NCI-H2107 treated with DMSO at 0.1 percent for 48 hours (cell line): ENCODE data around the gene MUC5AC.
"Not testable (repeated sequence)": the region's sequence is repeated elsewhere in the genome, so short reads cannot be mapped to it uniquely, and the experiment has no call there.

Experiments
- DNase-seq: peaks from one replicate; lab custom pipeline; 2025; ENCODE audit not compliant: unreplicated experiment; lab: John Stamatoyannopoulos, UW

Gene MUC5AC

GRCh38 chr11:1147792-1148191, 10.0 kb upstream of the MUC5AC start:
- DNase-seq: no peak

GRCh38 chr11:1148752-1149180, 9.0 kb upstream of the MUC5AC start:
- DNase-seq: no peak

DNA sequence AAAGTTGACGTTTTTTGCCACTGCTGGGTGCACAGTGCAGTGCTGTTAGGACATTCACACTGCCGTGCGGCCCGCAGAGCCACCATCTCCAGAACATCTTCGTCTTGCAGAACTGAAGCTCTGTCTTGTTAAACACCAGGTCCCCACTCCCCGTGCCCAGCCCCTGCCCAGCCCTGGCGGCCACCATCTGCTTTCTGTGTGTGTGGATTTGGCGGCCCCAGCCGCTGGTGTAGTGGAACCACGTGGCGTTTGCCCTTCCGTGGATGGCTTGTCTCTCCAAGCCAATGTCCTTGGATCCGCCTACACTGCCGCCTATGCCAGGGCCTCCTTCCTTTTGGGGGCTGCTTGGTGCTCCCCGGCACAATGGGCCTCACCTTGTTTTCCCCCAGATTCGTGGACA, 8.2 kb upstream of the MUC5AC start:
- no peak for DNase-seq

DNA sequence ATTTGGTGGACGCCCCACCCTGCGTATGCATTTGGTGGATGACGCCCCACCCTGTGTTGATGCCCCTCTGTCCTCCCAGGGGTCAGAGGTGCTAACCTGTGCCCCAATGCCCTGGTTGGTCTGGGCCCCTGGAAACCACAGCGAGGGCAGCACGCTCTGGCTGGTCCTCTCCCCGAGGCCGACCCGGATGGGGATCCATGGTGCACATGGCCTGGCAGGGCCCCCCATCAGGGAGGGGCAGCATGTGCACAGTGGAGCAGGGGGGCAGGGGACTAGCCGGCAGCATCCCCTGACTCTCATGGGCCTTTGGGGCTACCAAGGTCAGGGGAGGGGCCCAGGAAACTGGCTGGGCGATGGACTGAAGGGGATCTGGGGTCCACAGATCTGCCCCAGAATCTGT, 7.6 kb upstream of the MUC5AC start:
- no peak for DNase-seq

DNA sequence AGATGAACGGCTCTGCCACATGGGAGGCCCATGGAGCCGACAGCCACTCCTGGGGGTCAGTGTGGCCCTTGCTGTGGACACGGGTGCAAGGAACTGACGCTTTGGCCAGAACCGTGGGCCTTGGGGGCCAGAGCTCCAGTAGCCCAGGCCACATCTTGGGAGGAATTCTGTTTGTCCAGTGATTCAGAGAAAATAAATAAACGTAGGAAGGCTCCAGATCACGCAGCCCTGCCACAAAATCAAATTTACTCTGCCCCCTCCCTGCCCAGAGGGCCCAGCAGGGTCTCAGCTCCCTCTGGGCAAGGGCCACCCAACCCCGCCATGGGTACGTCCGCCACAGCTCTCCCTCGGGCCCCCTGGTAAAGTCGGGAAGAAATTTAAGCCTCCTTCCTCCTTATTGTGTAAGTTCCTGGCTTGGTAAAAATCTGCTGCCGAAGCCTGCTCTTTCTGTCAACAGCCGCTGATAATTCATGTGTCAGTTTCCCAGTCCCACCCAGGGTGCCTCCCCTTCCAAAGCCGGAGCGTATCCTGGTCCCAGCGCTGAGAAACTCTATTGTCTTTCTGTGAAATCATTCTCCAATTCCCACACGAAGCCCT, 6.9 kb upstream of the MUC5AC start:
- no peak for DNase-seq

GRCh38 chr11:1151366-1152315, 6.1 kb upstream of the MUC5AC start:
- DNase-seq: no peak

DNA sequence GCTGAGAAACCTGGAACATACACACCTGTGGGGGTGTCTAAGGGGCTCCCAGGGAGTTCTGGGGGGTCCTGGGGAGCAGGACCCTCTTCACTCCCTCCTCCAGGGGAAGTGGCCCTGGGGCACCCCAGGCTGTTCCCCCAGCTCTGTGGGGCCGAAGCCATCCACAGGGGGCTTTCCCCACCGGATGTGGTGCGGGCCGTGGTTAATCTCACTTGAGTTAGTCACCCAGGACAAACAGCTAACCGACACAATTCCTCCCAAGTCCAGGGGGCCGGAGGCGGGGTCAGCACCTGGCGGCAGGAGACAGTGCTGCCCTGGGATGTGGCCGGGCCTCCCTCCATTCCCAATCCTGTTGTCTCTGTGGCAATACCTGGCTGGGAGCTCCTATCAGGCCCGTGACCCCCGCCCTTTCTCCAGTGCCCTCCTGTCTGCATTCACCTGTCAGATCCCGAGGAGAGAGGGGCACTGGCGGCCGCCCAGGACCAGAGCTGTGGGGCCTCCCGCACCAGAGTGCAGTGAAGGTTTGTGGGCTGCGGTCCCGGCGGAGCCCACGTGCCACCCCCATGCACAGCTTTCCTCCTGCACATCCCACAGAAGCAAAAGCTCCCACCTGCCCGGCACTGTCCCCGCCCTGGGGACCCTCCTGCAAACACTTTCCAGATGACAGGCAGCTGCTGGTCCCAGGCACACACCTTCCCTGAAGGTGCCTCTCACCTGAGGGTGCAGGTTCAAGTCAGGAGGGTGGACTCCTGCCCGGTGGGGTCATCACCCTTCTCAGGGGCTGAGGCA, 5.2 kb upstream of the MUC5AC start:
- no peak for DNase-seq

DNA sequence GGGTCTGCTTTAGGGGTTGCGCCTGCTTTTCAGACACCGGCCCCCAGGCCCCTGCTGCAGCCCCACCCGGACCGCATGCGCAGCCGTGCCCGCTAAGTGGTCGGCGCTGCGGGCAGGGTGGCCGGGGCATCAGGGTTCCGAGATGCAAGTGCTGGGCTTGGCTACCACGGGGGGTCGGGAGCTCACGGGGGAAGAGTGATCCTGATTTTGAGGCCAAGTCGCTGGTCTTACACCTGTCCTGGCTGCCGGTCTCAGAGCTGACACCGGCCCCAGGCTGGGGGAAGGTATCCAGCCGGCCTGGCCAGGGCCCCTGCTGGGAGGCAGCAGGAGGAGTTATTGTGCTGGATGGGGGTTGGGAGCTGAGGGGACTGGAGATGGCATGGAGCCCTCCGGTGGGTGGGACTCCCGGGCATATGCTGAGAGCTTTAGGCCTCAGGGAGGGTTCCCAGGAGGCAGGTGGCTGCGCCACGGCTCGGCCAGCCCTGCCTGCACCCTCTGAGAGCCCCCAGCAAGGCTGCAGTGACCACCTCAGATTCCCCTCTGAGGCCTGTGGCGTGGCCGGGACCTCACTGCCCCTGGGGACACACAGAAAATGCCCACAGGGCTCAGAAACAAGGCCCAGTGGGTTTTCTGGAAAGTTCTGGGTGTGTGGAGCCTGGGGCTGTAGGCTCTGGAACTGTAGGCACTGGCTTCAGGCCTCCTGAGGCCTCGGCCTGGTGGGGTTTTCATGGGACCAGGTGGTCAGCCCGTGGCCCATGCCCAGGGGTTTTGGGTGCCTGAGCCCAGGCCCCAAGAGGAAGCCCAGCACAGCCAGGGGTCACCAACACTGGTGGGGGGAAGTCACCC, 4.4 kb upstream of the MUC5AC start:
- DNase-seq: no peak

DNA sequence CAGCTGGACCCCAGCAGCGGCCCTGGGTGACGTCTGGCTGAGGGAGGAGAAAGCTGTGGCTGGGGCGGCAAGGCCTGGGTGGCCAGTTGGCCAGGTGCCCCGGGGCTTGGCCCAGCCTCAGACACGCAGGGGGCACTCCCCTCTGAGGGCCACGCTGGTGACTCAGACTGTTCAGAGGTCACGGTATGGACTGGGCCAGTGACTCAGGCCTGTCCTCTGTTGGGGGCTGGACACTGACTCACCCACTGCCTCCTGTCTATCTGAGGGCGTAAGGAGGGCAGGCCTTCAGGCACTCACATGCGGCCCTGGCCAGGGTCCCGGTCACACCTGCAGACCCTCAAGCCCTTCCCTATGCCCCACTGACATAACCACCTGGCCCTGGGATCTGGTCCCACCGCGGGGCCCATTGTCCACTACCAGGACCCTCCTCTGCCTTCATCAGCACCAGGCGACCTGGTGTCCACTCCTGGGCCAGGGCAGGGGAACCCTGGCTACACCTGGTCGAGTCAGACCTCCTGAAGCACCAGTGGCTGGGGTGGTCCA, 3.7 kb upstream of the MUC5AC start:
- DNase-seq: no peak

- not testable (repeated sequence) for DNase-seq
These were observed 3.1 kb upstream of the MUC5AC start for GRCh38 chr11:1154656-1155055.

DNA sequence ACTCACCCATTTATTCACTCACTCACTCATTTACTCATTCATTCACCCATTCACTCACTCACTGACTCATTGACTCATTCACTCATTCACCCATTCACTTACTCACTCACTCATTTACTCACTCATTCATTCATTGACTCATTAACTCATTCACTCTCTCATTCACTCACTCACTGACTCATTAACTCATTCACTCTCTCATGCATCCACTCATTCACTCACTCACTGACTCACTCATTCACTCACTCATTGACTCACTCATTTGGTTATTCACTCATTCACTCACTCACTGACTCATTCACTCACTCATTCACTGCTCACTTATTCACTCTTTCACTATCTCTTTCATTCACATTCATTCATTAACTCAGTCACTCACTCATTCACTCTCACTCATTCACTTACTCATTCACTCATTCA, 2.5 kb upstream of the MUC5AC start:
- no peak for DNase-seq

DNA sequence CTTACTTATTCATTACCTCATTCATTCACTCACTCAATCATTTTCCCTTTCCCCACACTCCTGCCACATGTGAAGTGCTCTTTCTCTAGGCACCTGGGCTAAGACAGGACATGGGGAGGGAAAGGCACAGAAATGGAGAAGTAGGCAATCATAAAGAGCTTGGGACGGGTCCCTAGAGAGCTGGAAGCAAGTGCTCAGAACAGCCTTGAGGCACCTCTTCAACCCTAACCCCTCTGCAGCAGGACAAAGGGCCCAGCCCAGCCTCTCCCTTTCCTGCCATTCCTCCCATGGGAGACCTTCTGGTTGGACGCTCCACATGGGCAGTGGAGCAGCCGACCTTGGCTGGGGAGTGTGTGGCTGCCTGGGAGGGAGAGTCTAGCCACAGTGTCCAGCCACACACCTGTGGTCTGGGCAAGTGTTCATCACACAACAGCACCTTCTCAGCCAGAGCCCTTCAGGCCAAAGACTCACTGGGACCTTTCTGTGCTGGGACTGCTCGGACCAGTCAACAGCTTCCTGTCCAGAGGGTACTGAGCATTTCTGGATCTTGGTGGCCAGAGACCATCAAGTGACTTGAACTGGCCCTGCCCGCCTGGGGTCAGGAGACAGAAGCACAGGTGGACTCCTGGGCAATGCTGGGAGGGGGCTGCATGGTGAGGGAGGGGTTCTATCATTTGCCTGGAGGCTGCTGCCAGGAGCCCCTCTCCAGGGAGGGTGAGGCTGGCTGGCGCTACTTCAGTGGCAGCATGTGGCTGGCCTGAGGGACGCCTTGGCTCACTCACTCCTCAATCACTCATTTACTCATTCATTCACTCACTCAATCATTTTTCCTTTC, 1.0 kb upstream of the MUC5AC start:
- DNase-seq: no peak

- no peak for DNase-seq
These were observed 460 bp upstream of the MUC5AC start for GRCh38 chr11:1157341-1157644.

DNA sequence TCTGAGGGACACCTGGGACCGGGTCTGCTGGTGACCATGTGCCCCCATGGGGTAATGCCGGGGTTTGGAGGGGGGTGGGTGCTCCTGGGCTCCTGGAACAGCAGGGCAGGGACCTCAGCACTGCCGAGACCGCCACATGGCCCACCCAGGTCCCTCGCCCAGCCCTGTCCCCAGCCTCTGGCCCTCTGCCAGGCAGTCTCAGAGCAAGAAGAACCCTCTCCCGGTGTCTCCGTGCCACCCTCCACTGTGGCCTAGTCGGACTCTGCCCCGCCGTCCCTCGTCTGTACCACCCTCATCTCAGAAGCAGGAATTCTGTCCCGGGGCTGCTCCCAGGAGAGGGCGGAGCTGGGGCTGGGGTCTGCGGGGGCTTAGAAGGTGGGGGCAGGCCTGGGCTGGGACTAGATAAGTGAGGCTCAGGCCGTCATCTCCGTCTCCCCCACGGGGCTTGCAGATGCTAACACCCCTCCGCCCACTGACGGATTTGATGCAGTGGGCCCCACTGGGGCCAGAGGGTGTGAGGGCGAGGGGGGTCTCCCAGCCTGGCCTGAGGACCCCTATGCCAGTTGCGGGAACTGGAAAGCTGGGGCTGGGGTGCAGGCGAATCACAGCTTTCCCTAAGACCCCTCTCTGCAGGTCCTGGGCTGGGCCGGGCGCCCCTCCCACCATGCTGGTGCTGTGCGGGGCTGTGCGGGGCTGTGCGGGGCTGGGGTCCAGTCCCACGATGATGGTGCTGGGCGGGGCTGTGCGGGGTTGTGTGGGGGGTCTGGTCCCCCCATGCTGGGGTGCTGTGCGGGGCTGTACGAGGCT, 1.1 kb downstream of the MUC5AC start:
- DNase-seq: no peak

DNA sequence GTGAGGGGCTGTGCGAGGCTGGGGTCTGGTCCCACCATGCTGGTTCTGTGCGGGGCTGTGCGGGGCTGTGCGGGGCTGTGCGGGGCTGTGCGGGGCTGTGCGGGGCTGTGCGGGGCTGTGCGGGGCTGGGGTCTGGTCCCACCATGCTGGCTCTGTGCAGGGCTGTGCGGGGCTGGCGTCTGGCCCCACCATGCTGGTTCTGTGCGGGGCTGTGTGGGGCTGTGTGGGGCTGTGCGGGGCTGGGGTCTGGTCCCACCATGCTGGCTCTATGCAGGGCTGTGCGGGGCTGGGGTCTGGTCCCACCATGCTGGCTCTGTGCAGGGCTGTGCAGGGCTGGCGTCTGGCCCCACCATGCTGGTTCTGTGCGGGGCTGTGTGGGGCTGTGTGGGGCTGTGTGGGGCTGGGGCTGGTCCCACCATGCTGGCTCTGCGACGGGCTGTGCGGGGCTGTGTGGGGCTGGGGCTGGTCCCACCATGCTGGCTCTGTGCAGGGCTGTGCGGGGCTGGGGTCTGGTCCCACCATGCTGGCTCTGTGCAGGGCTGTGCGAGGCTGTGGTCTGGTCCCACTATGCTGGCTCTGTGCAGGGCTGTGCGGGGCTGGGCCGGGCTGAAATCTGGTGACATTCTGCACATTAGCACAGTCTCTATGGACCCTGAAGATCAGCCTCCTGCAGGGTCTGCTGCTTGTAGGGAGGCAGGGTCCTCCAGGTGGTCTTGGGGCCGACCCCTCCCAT, 1.9 kb downstream of the MUC5AC start:
- not testable (repeated sequence) for DNase-seq

DNA sequence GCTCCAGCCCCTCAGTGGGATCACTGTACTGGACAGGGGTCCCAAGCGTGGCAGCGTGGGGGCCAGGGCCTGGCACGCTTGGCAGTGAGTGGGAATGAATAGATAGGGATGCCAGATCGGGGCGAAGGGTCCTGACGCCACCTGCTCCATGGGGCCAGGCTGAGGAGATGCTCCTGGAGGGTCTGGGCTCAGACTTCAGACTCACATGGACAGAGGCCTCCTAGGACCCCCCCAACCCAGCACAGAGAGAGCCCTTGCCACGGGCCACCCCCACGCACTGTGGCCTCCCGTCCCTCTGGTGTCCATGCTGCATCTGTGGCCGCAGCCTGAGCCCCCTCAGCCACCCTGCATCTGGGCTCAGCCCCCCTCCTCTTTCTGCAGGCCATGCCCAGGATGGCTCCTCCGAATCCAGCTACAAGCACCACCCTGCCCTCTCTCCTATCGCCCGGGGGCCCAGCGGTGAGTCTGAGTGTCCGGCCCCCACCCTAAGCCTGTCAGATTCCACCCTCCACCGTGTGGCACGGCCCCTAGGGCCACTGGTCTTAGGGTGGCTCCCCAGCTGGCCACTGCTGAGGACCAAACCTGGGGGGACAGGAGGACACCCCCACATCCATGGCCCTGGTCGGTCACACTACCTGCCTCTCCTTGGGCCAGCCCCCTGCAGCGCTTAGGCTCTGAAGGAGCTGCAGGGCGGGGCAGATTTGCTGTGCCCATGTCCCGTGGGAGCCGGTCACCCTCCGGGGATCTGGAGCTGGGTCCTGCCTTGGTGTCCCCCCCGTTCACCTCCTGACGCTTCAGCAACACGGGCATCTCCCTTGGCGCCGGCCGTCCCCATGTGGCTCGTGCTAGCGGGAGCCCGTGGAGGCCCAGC, 2.7 kb downstream of the MUC5AC start:
- DNase-seq: no peak

- DNase-seq: no peak
These were observed 3.8 kb downstream of the MUC5AC start for GRCh38 chr11:1161410-1162137.
